ENCODE results near the gene IKZF5. TPM values are rescaled to one million over a fixed set of nuclear protein-coding genes. Genes with fewer than 3 reads are reported as not detected.
A peak's percentile ranks its signal among the peaks of the same experiment; 100 is the strongest.

Gene IKZF5
- total RNA-seq, 1 donor from 2014 or later: 17.0 TPM

- CTCF ChIA-PET: interaction anchor here (1.0 to 2.3 kb wide), 6 partner anchors 10 to 517 kb away, joined by 3 to 13 read pairs (median 6); partner anchors contain the start of genes ACADSB and IKZF5
- H3K4me1 Mint-ChIP-seq: no peaks in the 10 kb centered on the region
- POLR2A ChIA-PET: no interaction called here
- no peak overlapping the region for H3K4me3 Mint-ChIP-seq
- peaks cover 22% of the 10 kb centered on the region for H3K36me3 Mint-ChIP-seq (ENCODE audit: low read depth)
- ATAC-seq (ENCODE audit: low read depth) (peak; percentile 69), DNase-seq (peak; percentile 16)
- no peaks in the 10 kb centered on the region for H3K9me3 Mint-ChIP-seq
- no peak for TF ChIP-seq CTCF (IDR thresholded peaks at IDR 0.05)
- H3K27me3 Mint-ChIP-seq: no peaks in the 10 kb centered on the region
- H3K27ac Mint-ChIP-seq: no peak overlapping the region
- intact Hi-C loops (cut with micrococcal nuclease): loop anchor here (1.0 kb wide), 2 partner anchors 90 to 516 kb away; no protein-coding TSS in a partner anchor
These were observed 34.9 kb upstream of the IKZF5 start for GRCh38 chr10:123043409-123043925.

GRCh38 chr10:123042708-123043408 is 34.3 kb upstream of the IKZF5 start:
- no peak for TF ChIP-seq CTCF (IDR thresholded peaks at IDR 0.05)
- POLR2A ChIA-PET: no interaction called here
- Mint-ChIP-seq H3K36me3 (ENCODE audit: low read depth) (peaks cover 16% of the 10 kb centered on the region), H3K27me3 (no peaks in the 10 kb centered on the region), H3K4me3 (no peak overlapping the region), H3K27ac (no peak overlapping the region), H3K4me1 (no peaks in the 10 kb centered on the region), H3K9me3 (no peaks in the 10 kb centered on the region)
- ATAC-seq (ENCODE audit: low read depth): no peak
- intact Hi-C loops (cut with micrococcal nuclease): loop anchor here (1.0 kb wide), 2 partner anchors 90 to 516 kb away; no protein-coding TSS in a partner anchor
- DNase-seq: no peak
- CTCF ChIA-PET: interaction anchor here (1.0 to 2.3 kb wide), 6 partner anchors 9 to 517 kb away, joined by 3 to 13 read pairs (median 6); partner anchors contain the start of genes ACADSB and IKZF5

- POLR2A ChIA-PET: no interaction called here
- CTCF ChIA-PET: no interaction called here
- Mint-ChIP-seq H3K4me3 (no peak overlapping the region), H3K27me3 (no peaks in the 10 kb centered on the region), H3K27ac (no peak overlapping the region), H3K9me3 (no peaks in the 10 kb centered on the region), H3K4me1 (no peaks in the 10 kb centered on the region), H3K36me3 (ENCODE audit: low read depth) (peaks cover 24% of the 10 kb centered on the region)
- no peak for TF ChIP-seq CTCF (IDR thresholded peaks at IDR 0.05)
- intact Hi-C loops (cut with micrococcal nuclease): no loop called here
- no peak for DNase-seq
- no peak for ATAC-seq (ENCODE audit: low read depth)
These were observed 31.0 kb upstream of the IKZF5 start for GRCh38 chr10:123039632-123039930.

- no peak for DNase-seq
- ATAC-seq (ENCODE audit: low read depth): no peak
- intact Hi-C loops (cut with micrococcal nuclease): no loop called here
- H3K4me1 Mint-ChIP-seq: no peaks in the 10 kb centered on the region
- ChIA-PET CTCF (no interaction called here), POLR2A (no interaction called here)
- H3K27ac Mint-ChIP-seq: no peak overlapping the region
- H3K4me3 Mint-ChIP-seq: no peak overlapping the region
- no peaks in the 10 kb centered on the region for H3K27me3 Mint-ChIP-seq
- TF ChIP-seq CTCF (IDR thresholded peaks at IDR 0.05): no peak
- H3K36me3 Mint-ChIP-seq (ENCODE audit: low read depth): peaks cover 29% of the 10 kb centered on the region
- no peaks in the 10 kb centered on the region for H3K9me3 Mint-ChIP-seq
These were observed 30.4 kb upstream of the IKZF5 start for GRCh38 chr10:123038782-123039631.
